ENCODE measurements around the gene FBXO4. TPM values are rescaled to one million over a fixed set of nuclear protein-coding genes. Genes with fewer than 3 reads are reported as not detected.
"Not testable (repeated sequence)": the region's sequence is repeated elsewhere in the genome, so short reads cannot be mapped to it uniquely, and the experiment has no call there.

FBXO4 gene
- total RNA-seq, 1 donor: 11.2 TPM

DNA sequence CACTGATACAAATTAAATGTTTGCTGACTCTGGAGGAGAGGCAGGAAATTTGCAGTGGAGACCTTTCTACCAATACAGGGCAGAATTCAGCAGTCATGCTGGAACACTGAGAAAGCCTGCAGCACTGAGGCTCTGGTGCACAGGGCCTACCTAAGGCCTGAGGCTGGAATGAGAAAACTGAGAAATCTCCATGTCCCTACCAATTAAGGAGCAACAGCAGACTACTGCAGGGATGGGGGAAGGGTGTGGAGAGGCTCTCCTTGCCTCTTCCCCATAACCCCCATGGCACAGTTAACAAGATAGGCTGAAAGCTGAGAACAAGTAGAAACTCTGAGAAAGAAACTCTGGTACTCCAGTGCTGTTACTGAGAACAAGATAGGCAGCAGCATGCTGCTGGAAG lies 10.5 kb downstream of the FBXO4 start:
- H3K4me3 ChIP-seq (ENCODE audit: low read depth, low read length): no peak overlapping the region
- TF ChIP-seq, protein P1, sequence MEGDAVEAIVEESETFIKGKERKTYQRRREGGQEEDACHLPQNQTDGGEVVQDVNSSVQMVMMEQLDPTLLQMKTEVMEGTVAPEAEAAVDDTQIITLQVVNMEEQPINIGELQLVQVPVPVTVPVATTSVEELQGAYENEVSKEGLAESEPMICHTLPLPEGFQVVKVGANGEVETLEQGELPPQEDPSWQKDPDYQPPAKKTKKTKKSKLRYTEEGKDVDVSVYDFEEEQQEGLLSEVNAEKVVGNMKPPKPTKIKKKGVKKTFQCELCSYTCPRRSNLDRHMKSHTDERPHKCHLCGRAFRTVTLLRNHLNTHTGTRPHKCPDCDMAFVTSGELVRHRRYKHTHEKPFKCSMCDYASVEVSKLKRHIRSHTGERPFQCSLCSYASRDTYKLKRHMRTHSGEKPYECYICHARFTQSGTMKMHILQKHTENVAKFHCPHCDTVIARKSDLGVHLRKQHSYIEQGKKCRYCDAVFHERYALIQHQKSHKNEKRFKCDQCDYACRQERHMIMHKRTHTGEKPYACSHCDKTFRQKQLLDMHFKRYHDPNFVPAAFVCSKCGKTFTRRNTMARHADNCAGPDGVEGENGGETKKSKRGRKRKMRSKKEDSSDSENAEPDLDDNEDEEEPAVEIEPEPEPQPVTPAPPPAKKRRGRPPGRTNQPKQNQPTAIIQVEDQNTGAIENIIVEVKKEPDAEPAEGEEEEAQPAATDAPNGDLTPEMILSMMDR (IDR thresholded peaks at IDR 0.05; ENCODE audit: insufficient read depth, low read depth, low read length): no peak
- DNase-seq (ENCODE audit: low read depth): no peak

DNA sequence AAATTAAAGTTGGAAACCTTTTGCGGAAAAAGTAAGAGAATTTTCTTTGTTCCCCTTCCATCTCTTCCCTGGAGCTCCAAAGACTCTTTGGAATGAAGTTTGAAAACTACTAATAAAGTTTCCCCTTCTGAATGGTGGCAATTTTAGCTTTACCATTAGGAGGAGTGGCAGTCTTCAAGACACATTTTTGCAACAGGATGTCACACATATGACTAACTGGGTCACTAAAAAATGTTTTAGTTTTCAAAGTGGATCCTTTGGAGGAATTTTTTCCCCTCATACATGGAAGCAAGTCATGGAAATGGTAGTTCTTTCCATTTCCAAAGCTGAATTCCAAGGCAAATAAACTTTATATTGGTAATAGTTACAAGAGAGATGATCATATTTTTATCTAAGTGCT lies 15.6 kb downstream of the FBXO4 start:
- DNase-seq (ENCODE audit: low read depth): no peak
- no peak overlapping the region for H3K4me3 ChIP-seq (ENCODE audit: low read depth, low read length)
- TF ChIP-seq, protein P1 (IDR thresholded peaks at IDR 0.05; ENCODE audit: insufficient read depth, low read depth, low read length): no peak

DNA sequence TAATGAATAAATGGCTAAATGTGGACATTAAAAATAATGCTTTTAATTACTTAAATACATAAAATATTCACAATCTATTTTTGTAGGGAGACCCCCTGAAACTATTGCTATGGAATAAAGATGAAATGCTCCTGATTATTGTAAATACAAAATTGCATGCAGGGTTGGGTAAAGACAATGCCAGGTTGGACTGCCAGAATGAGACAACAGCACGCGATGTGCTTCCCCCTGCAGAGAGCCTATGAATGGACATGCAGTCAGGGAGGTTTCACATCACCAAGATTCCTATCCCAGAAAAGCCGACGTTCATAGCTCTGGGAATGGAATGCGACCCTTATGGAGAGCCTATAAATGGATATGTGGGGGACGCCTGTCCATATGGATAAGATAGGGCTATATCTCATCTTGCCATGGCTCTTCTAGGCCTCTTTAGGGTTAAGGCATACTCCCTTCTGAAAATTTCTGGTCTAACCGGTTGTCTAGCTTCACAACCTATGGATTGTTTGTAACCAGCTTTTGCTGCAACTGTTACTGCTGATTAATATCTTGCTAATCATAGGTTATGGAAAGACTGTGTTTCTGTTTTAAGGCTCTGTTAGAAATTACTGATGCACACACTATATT lies 20.4 kb downstream of the FBXO4 start:
- not testable (repeated sequence) for H3K4me3 ChIP-seq (ENCODE audit: low read depth, low read length); DNase-seq (ENCODE audit: low read depth)

- no peak overlapping the region for H3K4me3 ChIP-seq (ENCODE audit: low read depth, low read length)
- DNase-seq (ENCODE audit: low read depth): no peak
- TF ChIP-seq, protein P1 (IDR thresholded peaks at IDR 0.05; ENCODE audit: insufficient read depth, low read depth, low read length): no peak
Observed at GRCh38 chr5:41951224-41951623, 26.1 kb downstream of the FBXO4 start.

DNA sequence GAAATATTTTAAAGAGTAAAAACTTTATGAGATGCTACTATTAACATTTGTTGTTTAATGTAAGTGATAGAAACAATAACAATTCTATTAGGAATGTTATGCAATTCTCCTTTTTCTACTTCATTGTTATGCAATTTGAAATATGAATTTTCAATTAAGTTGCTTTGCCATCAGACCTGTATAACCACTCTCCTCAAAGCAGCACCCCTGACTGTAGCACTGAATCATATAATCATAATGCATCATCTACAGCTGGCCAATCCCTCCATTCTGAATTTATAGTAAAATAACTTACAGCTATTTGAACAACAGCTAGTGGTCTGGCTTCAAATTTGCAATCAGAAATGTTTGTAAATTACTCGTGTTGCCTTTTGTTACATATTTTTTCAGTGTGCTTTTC lies 29.2 kb downstream of the FBXO4 start:
- DNase-seq (ENCODE audit: low read depth): no peak
- TF ChIP-seq, protein P1 (IDR thresholded peaks at IDR 0.05; ENCODE audit: insufficient read depth, low read depth, low read length): no peak
- H3K4me3 ChIP-seq (ENCODE audit: low read depth, low read length): no peak overlapping the region

- TF ChIP-seq, protein P1 (IDR thresholded peaks at IDR 0.05; ENCODE audit: insufficient read depth, low read depth, low read length): no peak
- H3K4me3 ChIP-seq (ENCODE audit: low read depth, low read length): no peak overlapping the region
- no peak for DNase-seq (ENCODE audit: low read depth)
Observed at GRCh38 chr5:41955432-41956024, 30.4 kb downstream of the FBXO4 start.

- TF ChIP-seq, protein P1 (IDR thresholded peaks at IDR 0.05; ENCODE audit: insufficient read depth, low read depth, low read length): no peak
- no peak overlapping the region for H3K4me3 ChIP-seq (ENCODE audit: low read depth, low read length)
- DNase-seq (ENCODE audit: low read depth): no peak
Observed at GRCh38 chr5:41956943-41957342, 31.9 kb downstream of the FBXO4 start.
